ENCODE results near the gene RPS15.

The RPS15 gene

GRCh38 chr19:1438035-1438932 is at the start of gene RPS15:
Gene RPS15, plus strand, starts transcription at chr19:1438396. Its CDS starts 30 bp downstream, at chr19:1438426.
- H3K9me3 ChIP-seq (ENCODE audit: control insufficient read depth in 2 of 2, low read length in 2 of 2), result no peaks in the 10 kb centered on the region
- H3K27me3 ChIP-seq (ENCODE audit: control insufficient read depth in 2 of 2, insufficient read depth in 2 of 2, low read length in 2 of 2), result no peaks in the 10 kb centered on the region
- H3K27ac ChIP-seq (ENCODE audit: low read depth in 2 of 2, low read length in 2 of 2), result peak within 1 kb of the TSS; percentile 87
- peak within 1 kb of the TSS; percentile 85 to 94 for H3K4me3 ChIP-seq (ENCODE audit: low read length in 2 of 2)
- peak within 1 kb of the TSS; percentile 76 to 86 for H3K9ac ChIP-seq (ENCODE audit: low read depth in 1 of 2, low read length in 2 of 2)
- peaks cover 13% of the 10 kb centered on the region in 2 donors for H3K4me1 ChIP-seq (ENCODE audit: control insufficient read depth in 2 of 2, insufficient read depth in 2 of 2, low read length in 2 of 2)
- H3K36me3 ChIP-seq (ENCODE audit: control insufficient read depth in 2 of 2, insufficient read depth in 2 of 2, low read length in 2 of 2), result peaks cover 28 to 43% of the 10 kb centered on the region in 2 donors

GRCh38 chr19:1388637-1389026 is 49.6 kb upstream of the RPS15 start:
- Histone ChIP-seq H3K36me3 (ENCODE audit: control insufficient read depth in 2 of 2, insufficient read depth in 2 of 2, low read length in 2 of 2) (peaks cover 40 to 44% of the 10 kb centered on the region in 2 donors), H3K9me3 (ENCODE audit: control insufficient read depth in 2 of 2, low read length in 2 of 2) (no peaks in the 10 kb centered on the region), H3K9ac (ENCODE audit: low read depth in 1 of 2, low read length in 2 of 2) (no peak overlapping the region), H3K27me3 (ENCODE audit: control insufficient read depth in 2 of 2, insufficient read depth in 2 of 2, low read length in 2 of 2) (no peaks in the 10 kb centered on the region), H3K27ac (ENCODE audit: low read depth in 2 of 2, low read length in 2 of 2) (no peak overlapping the region), H3K4me3 (ENCODE audit: low read length in 2 of 2) (no peak overlapping the region), H3K4me1 (ENCODE audit: control insufficient read depth in 2 of 2, insufficient read depth in 2 of 2, low read length in 2 of 2) (peaks cover 2 to 8% of the 10 kb centered on the region in 2 donors)

- Histone ChIP-seq H3K36me3 (ENCODE audit: control insufficient read depth in 2 of 2, insufficient read depth in 2 of 2, low read length in 2 of 2) (peaks cover 46 to 47% of the 10 kb centered on the region in 2 donors), H3K4me1 (ENCODE audit: control insufficient read depth in 2 of 2, insufficient read depth in 2 of 2, low read length in 2 of 2) (peaks cover 2 to 6% of the 10 kb centered on the region in 2 donors), H3K27ac (ENCODE audit: low read depth in 2 of 2, low read length in 2 of 2) (no peak overlapping the region)
These were observed 48.9 kb upstream of the RPS15 start for GRCh38 chr19:1389033-1389940.

GRCh38 chr19:1390890-1391423 is 47.2 kb upstream of the RPS15 start:
- H3K4me1 ChIP-seq (ENCODE audit: control insufficient read depth in 2 of 2, insufficient read depth in 2 of 2, low read length in 2 of 2), result peaks cover 0 to 5% of the 10 kb centered on the region in 2 donors
- peaks cover 46 to 47% of the 10 kb centered on the region in 2 donors for H3K36me3 ChIP-seq (ENCODE audit: control insufficient read depth in 2 of 2, insufficient read depth in 2 of 2, low read length in 2 of 2)
- H3K4me3 ChIP-seq (ENCODE audit: low read length in 2 of 2), result no peak overlapping the region
- no peak overlapping the region for H3K27ac ChIP-seq (ENCODE audit: low read depth in 2 of 2, low read length in 2 of 2)
- no peaks in the 10 kb centered on the region for H3K27me3 ChIP-seq (ENCODE audit: control insufficient read depth in 2 of 2, insufficient read depth in 2 of 2, low read length in 2 of 2)
- H3K9ac ChIP-seq (ENCODE audit: low read depth in 1 of 2, low read length in 2 of 2), result no peak overlapping the region
- no peaks in the 10 kb centered on the region for H3K9me3 ChIP-seq (ENCODE audit: control insufficient read depth in 2 of 2, low read length in 2 of 2)

More at GRCh38 chr19:1389033-1389940, 48.9 kb upstream of the RPS15 start:
- no peaks in the 10 kb centered on the region for H3K27me3 ChIP-seq (ENCODE audit: control insufficient read depth in 2 of 2, insufficient read depth in 2 of 2, low read length in 2 of 2)
- H3K4me3 ChIP-seq (ENCODE audit: low read length in 2 of 2), result no peak overlapping the region
- H3K9ac ChIP-seq (ENCODE audit: low read depth in 1 of 2, low read length in 2 of 2), result no peak overlapping the region
- no peaks in the 10 kb centered on the region for H3K9me3 ChIP-seq (ENCODE audit: control insufficient read depth in 2 of 2, low read length in 2 of 2)

GRCh38 chr19:1392407-1392806 is 45.8 kb upstream of the RPS15 start:
- Histone ChIP-seq H3K27me3 (ENCODE audit: control insufficient read depth in 2 of 2, insufficient read depth in 2 of 2, low read length in 2 of 2) (peaks cover 0 to under 1% of the 10 kb centered on the region in 2 donors), H3K9me3 (ENCODE audit: control insufficient read depth in 2 of 2, low read length in 2 of 2) (no peaks in the 10 kb centered on the region), H3K9ac (ENCODE audit: low read depth in 1 of 2, low read length in 2 of 2) (no peak overlapping the region), H3K36me3 (ENCODE audit: control insufficient read depth in 2 of 2, insufficient read depth in 2 of 2, low read length in 2 of 2) (peaks cover 46 to 47% of the 10 kb centered on the region in 2 donors), H3K4me3 (ENCODE audit: low read length in 2 of 2) (no peak overlapping the region), H3K27ac (ENCODE audit: low read depth in 2 of 2, low read length in 2 of 2) (no peak overlapping the region), H3K4me1 (ENCODE audit: control insufficient read depth in 2 of 2, insufficient read depth in 2 of 2, low read length in 2 of 2) (peaks cover 0 to 16% of the 10 kb centered on the region in 2 donors)

- Histone ChIP-seq H3K9ac (ENCODE audit: low read depth in 1 of 2, low read length in 2 of 2) (no peak overlapping the region), H3K4me1 (ENCODE audit: control insufficient read depth in 2 of 2, insufficient read depth in 2 of 2, low read length in 2 of 2) (peaks cover 0 to 16% of the 10 kb centered on the region in 2 donors), H3K27ac (ENCODE audit: low read depth in 2 of 2, low read length in 2 of 2) (no peak overlapping the region), H3K9me3 (ENCODE audit: control insufficient read depth in 2 of 2, low read length in 2 of 2) (no peaks in the 10 kb centered on the region), H3K36me3 (ENCODE audit: control insufficient read depth in 2 of 2, insufficient read depth in 2 of 2, low read length in 2 of 2) (peaks cover 44 to 45% of the 10 kb centered on the region in 2 donors), H3K27me3 (ENCODE audit: control insufficient read depth in 2 of 2, insufficient read depth in 2 of 2, low read length in 2 of 2) (peaks cover 3 to 6% of the 10 kb centered on the region in 2 donors), H3K4me3 (ENCODE audit: low read length in 2 of 2) (no peak overlapping the region)
These were observed 45.2 kb upstream of the RPS15 start for GRCh38 chr19:1392939-1393530.

GRCh38 chr19:1393841-1394240 is 44.4 kb upstream of the RPS15 start:
- Histone ChIP-seq H3K4me3 (ENCODE audit: low read length in 2 of 2) (no peak overlapping the region), H3K27ac (ENCODE audit: low read depth in 2 of 2, low read length in 2 of 2) (no peak overlapping the region), H3K9ac (ENCODE audit: low read depth in 1 of 2, low read length in 2 of 2) (no peak overlapping the region), H3K36me3 (ENCODE audit: control insufficient read depth in 2 of 2, insufficient read depth in 2 of 2, low read length in 2 of 2) (peaks cover 37% of the 10 kb centered on the region in 2 donors), H3K9me3 (ENCODE audit: control insufficient read depth in 2 of 2, low read length in 2 of 2) (no peaks in the 10 kb centered on the region), H3K27me3 (ENCODE audit: control insufficient read depth in 2 of 2, insufficient read depth in 2 of 2, low read length in 2 of 2) (peaks cover 3 to 9% of the 10 kb centered on the region in 2 donors), H3K4me1 (ENCODE audit: control insufficient read depth in 2 of 2, insufficient read depth in 2 of 2, low read length in 2 of 2) (peaks cover 0 to 16% of the 10 kb centered on the region in 2 donors)

- Histone ChIP-seq H3K9ac (ENCODE audit: low read depth in 1 of 2, low read length in 2 of 2) (no peak overlapping the region), H3K4me1 (ENCODE audit: control insufficient read depth in 2 of 2, insufficient read depth in 2 of 2, low read length in 2 of 2) (peaks cover 0 to 16% of the 10 kb centered on the region in 2 donors), H3K4me3 (ENCODE audit: low read length in 2 of 2) (no peak overlapping the region), H3K9me3 (ENCODE audit: control insufficient read depth in 2 of 2, low read length in 2 of 2) (no peaks in the 10 kb centered on the region), H3K36me3 (ENCODE audit: control insufficient read depth in 2 of 2, insufficient read depth in 2 of 2, low read length in 2 of 2) (peaks cover 30% of the 10 kb centered on the region in 2 donors), H3K27me3 (ENCODE audit: control insufficient read depth in 2 of 2, insufficient read depth in 2 of 2, low read length in 2 of 2) (peaks cover 8 to 13% of the 10 kb centered on the region in 2 donors), H3K27ac (ENCODE audit: low read depth in 2 of 2, low read length in 2 of 2) (no peak overlapping the region)
These were observed 43.7 kb upstream of the RPS15 start for GRCh38 chr19:1394252-1395193.

Measured in mucosa of rectum (tissue), 2 donors.